GM18907 (cell line): ENCODE results near the gene MAPK8IP2.
"Not testable (repeated sequence)": the region's sequence is repeated elsewhere in the genome, so short reads cannot be mapped to it uniquely, and the experiment has no call there.

Experiments used
- ATAC-seq: cut with Tn5 transposase; IDR thresholded peaks from one replicate; pipeline ENCODE4 v1.9.1; 2021; ENCODE audit warnings: mild to moderate bottlenecking, moderate library complexity; ENCODE audit not compliant: unreplicated experiment

The MAPK8IP2 gene

DNA sequence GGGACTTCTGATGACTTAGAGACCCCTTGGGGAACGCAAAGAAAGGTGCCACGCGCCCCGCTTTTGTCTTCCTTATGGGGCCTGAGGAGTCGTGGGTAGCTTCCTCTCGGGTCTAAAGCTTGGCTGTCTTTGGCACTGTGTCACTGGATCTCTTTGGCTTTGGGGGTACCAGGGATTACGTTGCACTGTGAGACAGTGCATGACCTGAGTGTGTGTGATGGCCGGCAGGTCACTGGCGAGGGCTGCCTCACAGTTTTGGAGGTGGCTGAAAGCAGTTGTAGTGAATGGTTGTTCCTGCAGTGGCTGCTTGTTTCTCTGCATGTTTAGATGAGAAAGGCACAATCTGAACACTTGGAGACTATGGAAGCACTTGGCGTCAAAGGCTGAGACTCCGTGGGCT is 33.2 kb downstream of the MAPK8IP2 start:
- no peak for ATAC-seq

DNA sequence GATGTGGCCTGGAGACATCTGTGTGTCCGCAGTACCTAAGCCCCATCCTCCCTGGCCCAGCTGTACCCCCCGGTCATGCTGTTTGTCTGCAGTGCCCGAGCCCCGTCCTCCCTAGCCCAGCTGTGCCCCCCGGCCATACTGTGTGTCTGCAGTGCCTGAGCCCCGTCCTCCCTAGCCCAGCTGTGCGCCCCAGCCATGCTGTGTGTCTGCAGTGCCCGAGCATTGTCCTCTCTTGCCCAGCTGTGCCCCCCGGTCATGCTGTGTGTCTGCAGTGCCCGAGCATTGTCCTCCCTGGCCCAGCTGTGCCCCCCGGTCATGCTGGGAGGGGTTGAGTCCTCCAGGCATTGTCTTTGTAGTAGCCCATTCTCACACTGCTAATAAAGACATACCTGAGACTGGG is 35.0 kb downstream of the MAPK8IP2 start:
- no peak for ATAC-seq

DNA sequence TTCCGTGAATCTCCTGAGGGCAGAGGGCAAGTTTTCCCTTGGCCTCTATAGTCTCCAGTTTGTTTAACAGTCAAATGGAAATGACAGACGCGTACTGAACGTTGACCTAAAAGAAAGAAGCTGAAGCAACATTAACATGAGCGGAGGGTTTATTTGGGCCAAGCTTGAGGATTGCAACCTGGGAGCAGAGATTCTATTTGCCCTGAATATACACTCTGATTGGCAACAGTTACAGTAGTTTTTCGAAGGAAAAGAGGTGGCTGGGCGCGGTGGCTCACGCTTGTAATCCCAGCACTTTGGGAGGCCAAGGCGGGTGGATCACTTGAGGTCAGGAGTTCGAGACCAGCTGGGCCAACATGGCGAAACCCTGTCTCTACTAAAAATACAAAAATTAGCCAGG is 39.7 kb downstream of the MAPK8IP2 start:
- not testable (repeated sequence) for ATAC-seq

DNA sequence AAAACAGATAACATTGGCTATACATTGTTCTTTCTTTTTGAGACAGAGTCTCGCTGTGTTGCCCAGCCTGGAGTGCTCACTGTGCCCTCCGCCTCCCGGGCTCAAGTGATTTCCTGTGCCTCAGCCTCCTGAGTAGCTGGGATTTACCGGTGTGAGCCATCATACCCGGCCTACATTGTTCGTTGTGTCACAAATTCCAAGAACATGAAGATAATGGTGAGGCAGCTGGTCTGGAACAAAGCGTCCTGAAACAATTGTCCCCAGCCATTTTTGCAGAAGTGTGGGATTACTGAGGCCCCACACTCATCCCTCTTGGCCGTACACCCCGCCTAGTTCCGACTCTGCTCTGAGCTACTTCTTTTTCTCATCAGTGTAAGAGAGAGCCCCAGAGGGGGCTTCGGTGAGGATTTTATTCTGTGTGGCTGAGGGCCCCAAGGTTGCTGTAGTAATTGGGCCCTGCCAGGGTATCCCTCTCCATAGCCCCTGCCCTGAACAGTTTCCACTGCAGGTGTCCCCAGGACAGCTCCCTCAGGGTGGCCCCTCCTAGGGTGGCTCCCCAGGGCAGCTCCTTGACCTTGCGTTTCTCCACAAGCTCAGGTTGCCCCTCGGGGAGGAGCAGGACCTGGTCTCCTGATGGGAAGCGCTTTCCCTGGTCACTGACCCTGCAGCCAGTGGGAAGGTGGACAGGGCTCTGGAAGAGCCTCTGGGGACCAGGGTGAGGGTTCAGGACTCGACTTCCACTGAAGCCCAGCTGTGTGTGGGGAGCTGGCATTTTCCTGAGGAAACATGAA is 40.5 kb downstream of the MAPK8IP2 start:
- no peak for ATAC-seq

DNA sequence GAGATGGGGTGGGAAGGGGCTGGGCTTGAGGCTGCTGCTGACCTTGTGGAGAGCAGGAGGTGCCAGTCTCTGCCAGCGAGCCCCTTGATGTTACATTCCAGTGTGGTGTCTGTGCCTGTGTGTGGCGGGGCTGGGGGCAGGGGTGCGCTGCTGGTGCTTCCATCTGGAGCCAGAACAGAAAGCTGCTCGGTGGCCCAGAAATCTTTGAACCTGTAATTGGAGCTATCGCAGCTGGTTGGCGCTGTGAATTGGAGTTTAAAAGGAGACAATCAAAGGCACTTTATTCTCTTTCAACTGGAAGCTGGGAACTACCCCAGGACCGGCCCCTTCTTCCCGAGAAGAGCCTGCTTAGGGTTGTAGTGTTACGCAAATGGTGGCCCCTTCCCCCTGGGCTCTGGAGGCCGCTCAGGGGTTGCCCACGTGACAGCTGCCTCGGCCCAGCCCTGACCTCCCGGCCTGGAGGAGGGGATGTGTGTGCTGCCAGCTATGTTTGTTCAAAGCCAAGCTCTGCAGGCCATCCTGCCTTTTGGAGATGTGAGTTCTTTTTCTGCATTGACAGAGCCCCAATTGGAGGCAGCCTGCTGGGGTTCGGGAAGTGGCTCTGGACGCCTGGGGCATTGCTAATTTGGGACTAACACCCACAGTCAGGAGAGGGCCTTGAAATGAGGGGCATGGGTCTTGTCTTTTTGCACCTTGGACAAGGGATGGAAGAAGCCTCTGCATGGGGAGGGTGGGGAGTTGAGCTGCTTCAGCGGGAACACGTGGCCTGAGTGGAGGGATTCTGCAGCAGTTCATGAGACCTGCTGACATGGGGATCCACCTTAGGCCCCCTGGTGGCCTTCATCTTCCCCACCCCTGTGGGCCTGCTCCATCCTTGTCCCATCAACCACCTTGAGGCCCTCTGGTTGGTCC is 41.4 kb downstream of the MAPK8IP2 start:
- ATAC-seq: no peak

DNA sequence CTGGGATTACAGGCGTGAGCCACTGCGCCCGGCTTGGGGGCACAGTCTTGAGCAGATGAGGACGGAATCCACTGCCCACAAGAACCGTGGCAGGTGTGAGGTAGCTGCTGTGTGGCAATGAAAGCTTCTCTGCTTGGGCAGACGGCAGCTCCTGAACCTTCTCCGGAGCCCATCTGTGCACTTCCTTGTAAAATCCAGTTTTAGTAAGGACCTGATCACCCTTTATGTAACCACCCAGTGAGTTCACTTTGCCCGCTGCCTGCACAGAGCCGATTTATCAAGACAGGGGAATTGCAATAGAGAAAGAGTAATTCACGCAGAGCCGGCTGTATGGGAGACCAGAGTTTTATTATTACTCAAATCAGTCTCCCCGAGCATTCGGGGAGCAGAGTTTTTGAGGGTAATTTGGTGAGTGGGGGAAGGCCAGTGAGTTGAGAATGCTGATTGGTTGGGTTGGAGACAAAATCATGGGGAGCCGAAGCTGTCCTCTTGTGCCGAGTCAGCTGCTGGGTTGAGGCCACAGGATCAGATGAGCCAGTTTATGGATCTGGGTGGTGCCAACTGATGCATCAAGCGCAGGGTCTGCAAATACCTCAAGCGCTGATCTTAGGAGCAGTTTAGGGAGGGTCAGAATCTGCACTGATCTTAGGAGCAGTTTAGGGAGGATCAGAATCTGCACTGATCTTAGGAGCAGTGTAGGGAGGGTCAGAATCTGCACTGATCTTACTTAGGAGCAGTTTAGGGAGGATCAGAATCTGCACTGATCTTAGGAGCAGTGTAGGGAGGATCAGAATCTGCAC is 42.6 kb downstream of the MAPK8IP2 start:
- ATAC-seq: not testable (repeated sequence)

DNA sequence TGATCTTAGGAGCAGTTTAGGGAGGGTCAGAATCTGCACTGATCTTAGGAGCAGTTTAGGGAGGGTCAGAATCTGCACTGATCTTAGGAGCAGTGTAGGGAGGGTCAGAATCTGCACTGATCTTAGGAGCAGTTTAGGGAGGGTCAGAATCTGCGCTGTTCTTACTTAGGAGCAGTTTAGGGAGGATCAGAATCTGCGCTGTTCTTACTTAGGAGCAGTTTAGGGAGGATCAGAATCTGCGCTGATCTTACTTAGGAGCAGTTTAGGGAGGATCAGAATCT is 43.2 kb downstream of the MAPK8IP2 start:
- not testable (repeated sequence) for ATAC-seq

DNA sequence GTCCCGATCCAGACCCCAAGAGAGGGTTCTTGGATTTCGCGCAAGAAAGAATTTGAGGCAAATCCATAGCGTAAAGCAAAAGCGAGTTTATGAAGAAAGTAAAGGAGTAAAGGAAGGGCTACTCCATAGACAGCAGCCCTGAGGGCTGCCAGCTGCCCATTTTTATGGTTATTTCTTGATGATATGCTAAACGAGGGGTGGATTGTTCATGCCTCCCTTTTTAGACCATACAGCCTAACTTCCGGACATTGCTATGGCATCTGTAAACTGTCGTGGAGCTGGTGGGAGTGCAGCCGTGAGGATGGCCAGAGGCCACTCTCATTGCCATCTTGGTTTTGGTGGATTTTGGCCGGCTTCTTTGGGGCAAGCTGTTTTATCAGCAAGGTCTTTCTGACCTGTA is 52.7 kb downstream of the MAPK8IP2 start:
- ATAC-seq: no peak

DNA sequence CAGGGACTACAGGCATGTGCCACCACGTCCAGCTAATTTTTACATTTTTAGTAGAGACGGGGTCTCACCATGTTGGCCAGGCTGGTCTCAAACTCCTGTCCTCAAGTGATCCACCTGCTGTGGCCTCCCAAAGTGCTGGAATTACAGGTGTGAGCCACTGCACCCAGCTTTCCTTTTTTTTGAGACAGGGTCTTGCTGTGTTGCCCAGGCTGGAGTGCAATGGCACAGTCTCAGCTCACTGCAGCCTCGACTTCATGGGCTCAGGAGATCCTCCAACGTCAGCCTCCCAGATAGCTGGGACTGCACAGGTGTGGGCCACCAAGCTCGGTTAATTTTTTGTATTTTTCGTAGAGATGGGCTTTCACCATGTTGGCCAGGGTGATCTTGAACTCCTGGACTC is 54.1 kb downstream of the MAPK8IP2 start:
- not testable (repeated sequence) for ATAC-seq

DNA sequence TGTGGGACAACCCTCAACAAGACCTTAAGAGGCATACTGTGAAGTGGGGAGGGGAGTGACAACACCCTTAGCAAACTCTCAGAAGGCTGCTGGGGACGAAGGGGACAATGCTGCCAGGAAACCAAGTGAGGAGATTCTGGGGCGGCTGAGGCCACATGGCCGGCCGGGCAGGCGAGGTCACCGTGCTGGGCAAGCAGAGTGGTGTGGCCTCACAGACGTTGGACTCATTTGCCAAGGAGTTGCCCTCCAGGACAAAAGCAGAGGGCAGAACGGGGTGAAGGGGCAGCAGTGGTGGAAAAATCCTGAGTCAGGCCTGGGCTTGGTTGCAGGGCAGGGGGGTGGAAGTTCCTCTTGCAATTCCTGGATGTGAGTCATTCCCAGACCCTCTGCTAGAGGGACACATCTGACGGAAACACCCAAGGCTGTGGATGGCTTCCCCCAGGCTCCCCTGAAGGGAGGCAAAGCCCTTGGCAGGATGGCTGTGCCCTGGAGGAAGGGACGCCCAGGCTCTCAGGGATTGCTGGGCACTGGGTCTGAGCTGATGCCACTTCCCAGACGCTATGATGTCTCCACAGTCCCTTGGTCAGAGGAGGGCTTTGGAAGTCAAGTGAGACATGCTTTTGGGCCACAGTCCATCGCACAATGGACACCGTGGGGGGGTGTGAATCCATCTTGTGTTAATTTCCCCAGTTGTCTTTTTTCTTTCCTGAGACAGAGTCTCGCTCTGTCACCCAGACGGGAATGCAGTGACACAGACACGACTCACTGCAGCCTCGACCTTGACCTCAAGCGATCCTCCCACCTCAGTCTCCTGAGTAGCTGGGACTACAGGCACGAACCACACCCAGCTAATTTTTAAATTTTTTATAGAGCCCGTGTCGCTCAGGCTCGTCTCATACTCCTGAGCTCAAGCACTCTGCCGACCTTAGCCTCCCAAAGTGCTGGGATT is 55.8 kb downstream of the MAPK8IP2 start:
- no peak for ATAC-seq

DNA sequence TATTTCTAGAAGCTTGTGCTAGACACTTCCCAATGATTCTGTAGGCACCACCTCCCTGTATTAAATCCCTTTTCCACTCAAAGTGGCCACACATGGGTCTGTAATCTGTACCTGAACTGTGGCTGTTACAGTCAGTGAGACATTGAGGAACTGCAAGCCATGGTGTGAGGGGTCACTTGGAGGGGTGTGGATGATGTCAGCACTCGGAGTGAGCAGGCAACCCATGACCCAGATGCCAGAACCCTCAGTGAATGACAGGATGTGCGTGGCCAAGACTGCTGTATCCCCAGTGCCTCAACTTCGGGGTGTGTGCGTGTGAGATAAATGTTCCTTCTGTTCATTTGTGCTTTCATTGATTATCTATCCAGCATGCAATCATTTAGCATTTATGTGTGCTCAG is 57.3 kb downstream of the MAPK8IP2 start:
- no peak for ATAC-seq

DNA sequence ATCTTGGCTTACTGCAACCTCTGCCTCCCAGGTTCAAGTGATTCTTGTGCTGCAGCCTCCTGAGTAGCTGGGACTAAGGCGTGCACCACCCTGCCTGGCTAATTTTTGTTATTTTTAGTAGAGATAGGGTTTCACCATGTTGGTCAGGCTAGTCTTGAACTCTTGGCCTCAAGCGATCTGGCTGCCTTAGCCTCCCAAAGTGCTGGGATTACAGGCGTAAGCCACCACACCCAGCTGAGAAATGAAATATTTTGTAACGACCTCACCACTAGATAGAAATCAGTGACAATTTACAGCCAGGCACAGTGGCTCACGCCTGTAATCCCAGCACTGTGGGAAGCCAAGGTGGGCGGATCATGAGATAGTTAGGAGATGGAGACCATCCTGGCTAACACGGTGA is 59.1 kb downstream of the MAPK8IP2 start:
- ATAC-seq: not testable (repeated sequence)

DNA sequence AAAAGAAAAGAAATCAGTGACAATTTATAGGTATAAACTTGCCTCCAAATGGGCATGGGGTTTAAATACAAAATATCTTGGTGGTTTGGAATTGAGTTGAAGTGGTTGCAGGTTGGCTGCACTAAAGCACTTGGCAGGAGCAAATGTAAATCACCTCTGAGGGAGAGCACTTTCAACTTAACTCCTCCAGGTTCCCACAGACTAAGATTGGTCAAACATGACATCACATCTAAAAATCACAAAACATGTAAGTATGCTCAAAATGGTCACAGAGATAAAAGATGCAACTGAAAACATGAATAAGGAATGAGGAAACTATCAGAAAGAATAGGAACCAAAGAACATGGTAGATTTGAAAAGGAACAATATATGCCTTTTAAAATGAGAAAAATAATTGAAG is 59.7 kb downstream of the MAPK8IP2 start:
- no peak for ATAC-seq
